HepG2 (cell line): ENCODE measurements around the gene GALNTL6. TPM values are rescaled to one million over a fixed set of nuclear protein-coding genes. Genes with fewer than 3 reads are reported as not detected.

ENCODE experiments used
- ATAC-seq: fragments of 200-7000 bp; cut with Tn5 transposase; 3 replicates; pipeline ENCODE4 v1.9.1; 2020; ENCODE audit warnings: mild to moderate bottlenecking, moderate library complexity
- BruUV-seq: library from RNA; stranded (reverse); fragments of 400-500 nt; replicated peaks from 2 replicates; lab custom pipeline; 2021; lab: Mats Ljungman, UMichigan
- CTCF ChIA-PET: fragments of 300-600 bp; formaldehyde crosslinking; extraction: SDS; loops from one replicate; lab custom pipeline; 2021; ENCODE audit warnings: low total read pairs, inconsistent platforms, low intra/inter-chr PET ratio; lab: Yijun Ruan, JAX
- POLR2A ChIA-PET: fragments of 350-600 bp; sonication (Branson Sonifier 250); formaldehyde crosslinking; loops from one replicate; lab custom pipeline; 2020; ENCODE audit warnings: antibody characterized with exemption, inconsistent platforms; lab: Yijun Ruan, JAX
- DNase-seq: peaks from one replicate; pipeline ENCODE4 v3.0.0-alpha.2; 2015; ENCODE audit warnings: low spot score
- FAIRE-seq: peaks from 3 replicates; lab custom pipeline; 2011; peaks lifted over from hg19 to GRCh38; lab: Jason Lieb, UNC
- H2AFZ ChIP-seq: one replicate; pipeline ENCODE4 v1.6.1; 2011; ENCODE audit warnings: low read length, inconsistent platforms
- H3K27ac ChIP-seq: fragments of 300-600 bp; 3 replicates; pipeline ENCODE4 v1.8.0; 2011; ENCODE audit warnings: mixed run types, mild to moderate bottlenecking, mixed read lengths, low read length, inconsistent platforms; ENCODE audit not compliant: insufficient read depth; ENCODE audit errors: extremely low read length
- H3K27me3 ChIP-seq, 2 experiments: fragments of 200-600 bp in 1 of 2; 2 replicates in 1 of 2; 3 replicates in 1 of 2; pipeline versions ENCODE4 v1.6.0 to v1.8.0; 2011; ENCODE audit warnings: low read length in 2 of 2, mild to moderate bottlenecking in 2 of 2, moderate library complexity in 2 of 2, inconsistent platforms in 1 of 2; ENCODE audit not compliant: insufficient read depth in 2 of 2, control insufficient read depth in 1 of 2
- H3K36me3 ChIP-seq, 2 experiments: fragments of 200-600 bp in 1 of 2; replicated peaks in 1 of 2; 2 replicates in 1 of 2; 3 replicates in 1 of 2; pipeline versions ENCODE4 v1.5.1 to v1.8.0; 2011; ENCODE audit warnings: low read length in 2 of 2, inconsistent platforms in 1 of 2; ENCODE audit not compliant: insufficient read depth in 2 of 2, control insufficient read depth in 1 of 2
- H3K4me1 ChIP-seq: 2 replicates; pipeline ENCODE4 v1.5.1; 2012; ENCODE audit warnings: low read length, inconsistent platforms; ENCODE audit not compliant: insufficient read depth
- H3K4me2 ChIP-seq: 2 replicates; pipeline ENCODE4 v1.6.0; 2011; ENCODE audit warnings: low read depth, low read length, inconsistent platforms
- H3K4me3 ChIP-seq, 3 experiments: fragments of 200-600 bp in 1 of 3; sonication (generic), shearing (Covaris generic) in 1 of 3; replicated peaks in 1 of 3; 2 replicates each; pipeline ENCODE4 v1.5.1; 2011 to 2016; ENCODE audit warnings: low read length in 3 of 3, inconsistent platforms in 2 of 3, low read depth in 2 of 3, mild to moderate bottlenecking in 2 of 3, control low read depth in 1 of 3, mixed read lengths in 1 of 3; ENCODE audit not compliant: insufficient read depth in 1 of 3
- H3K79me2 ChIP-seq: one replicate; pipeline ENCODE4 v1.6.1; 2011; ENCODE audit warnings: low read length, inconsistent platforms; ENCODE audit not compliant: insufficient read depth
- H3K9ac ChIP-seq: 2 replicates; pipeline ENCODE4 v1.6.0; 2011; ENCODE audit warnings: mild to moderate bottlenecking, low read depth, low read length, inconsistent platforms; ENCODE audit not compliant: insufficient read depth
- H3K9me3 ChIP-seq: 2 replicates; pipeline ENCODE4 v1.5.1; 2012; ENCODE audit warnings: mild to moderate bottlenecking, low read length
- H4K20me1 ChIP-seq: 2 replicates; pipeline ENCODE4 v1.6.0; 2011; ENCODE audit warnings: inconsistent platforms, mild to moderate bottlenecking, low read length, moderate library complexity; ENCODE audit not compliant: insufficient read depth
- BCL3 ChIP-seq: sonication (generic); formaldehyde crosslinking; IDR thresholded peaks from 2 replicates; pipeline ENCODE4 v1.5.1; 2020; ENCODE audit warnings: mild to moderate bottlenecking, missing genetic modification reagents, moderate library complexity
- EP300 ChIP-seq, 3 experiments: sonication (generic) in 1 of 3; formaldehyde crosslinking in 1 of 3; IDR thresholded peaks; 2 replicates each; pipeline versions ENCODE4 v1.5.1 to v1.6.1; 2011 to 2020; ENCODE audit warnings: low read depth in 2 of 3, low read length in 2 of 3, borderline replicate concordance in 1 of 3, improper control_type of control experiment in 1 of 3, mild to moderate bottlenecking in 1 of 3, missing genetic modification reagents in 1 of 3, moderate library complexity in 1 of 3
- NCOA1 ChIP-seq: sonication (generic); formaldehyde crosslinking; IDR thresholded peaks from 2 replicates; pipeline ENCODE4 v1.9.0; 2021; ENCODE audit warnings: missing genetic modification reagents
- SNRNP70 ChIP-seq: fragments of 200-400 bp; formaldehyde crosslinking; IDR thresholded peaks from 2 replicates; pipeline ENCODE4 v1.6.1; 2017; ENCODE audit warnings: mild to moderate bottlenecking, low read depth, low read length, moderate library complexity
- SP2 ChIP-seq: sonication (generic); formaldehyde crosslinking; IDR thresholded peaks from 2 replicates; pipeline ENCODE4 v1.5.1; 2020; ENCODE audit warnings: mild to moderate bottlenecking, missing genetic modification reagents
- TIGD3 ChIP-seq: sonication (generic); formaldehyde crosslinking; IDR thresholded peaks from 2 replicates; pipeline ENCODE4 v1.5.1; 2020; ENCODE audit warnings: mild to moderate bottlenecking, missing genetic modification reagents, borderline replicate concordance
- TOPORS ChIP-seq: sonication (generic); formaldehyde crosslinking; IDR thresholded peaks from 2 replicates; pipeline ENCODE4 v1.8.0; 2023; ENCODE audit warnings: mild to moderate bottlenecking, missing genetic modification reagents
- UBTF ChIP-seq: sonication (generic); formaldehyde crosslinking; IDR thresholded peaks from 2 replicates; pipeline ENCODE4 v1.4.0; 2020; ENCODE audit warnings: mild to moderate bottlenecking, missing genetic modification reagents
- ZC3H4 ChIP-seq: sonication (generic); formaldehyde crosslinking; IDR thresholded peaks from 2 replicates; pipeline ENCODE4 v1.4.0; 2020; ENCODE audit warnings: missing genetic modification reagents, borderline replicate concordance
- ZNF496 ChIP-seq: sonication (generic); formaldehyde crosslinking; IDR thresholded peaks from 2 replicates; pipeline ENCODE4 v1.8.1; 2023; ENCODE audit warnings: mild to moderate bottlenecking, moderate library complexity, missing genetic modification reagents; ENCODE audit not compliant: insufficient replicate concordance
- ZNF510 ChIP-seq: sonication (generic); formaldehyde crosslinking; IDR thresholded peaks from 2 replicates; pipeline ENCODE4 v1.4.0; 2020; ENCODE audit warnings: low read depth, mild to moderate bottlenecking, missing genetic modification reagents
- ZNF691 ChIP-seq: sonication (generic); formaldehyde crosslinking; IDR thresholded peaks from 2 replicates; pipeline ENCODE4 v1.4.0; 2020; ENCODE audit warnings: missing genetic modification reagents, low read depth, mild to moderate bottlenecking, borderline replicate concordance
- WGBS: methylation state at CpG from one replicate; pipeline ENCODE4 v1.1.6; 2017; ENCODE audit warnings: low lambda C conversion rate; 5-methylcytosine and 5-hydroxymethylcytosine counted together
- in situ Hi-C: cut with HindIII; loops from 2 replicates; pipeline ENCODE4 v1.10.0; 2017; ENCODE audit warnings: low pct_unique_long_range_greater_than_20kb; ENCODE audit not compliant: extremely low pct_ligation_motif_present
- intact Hi-C: fragments of 100-400 bp; cut with micrococcal nuclease; formaldehyde crosslinking; loops from one replicate; pipeline ENCODE4 v1.10.0; 2022; ENCODE audit not compliant: unreplicated experiment
- polyA plus RNA-seq, 8 experiments: library from polyadenylated mRNA; depleted of rRNA in 3 of 8; stranded (reverse) in 7 of 8; unstranded in 1 of 8; fragments of >200 nt; fragmentation: Illumina TruSeq in 4 of 8; extraction: Trizol in 4 of 8; gene quantifications; 2 replicates each; pipeline versions ENCODE4 v1.2.1 to v1.2.3, GENCODE V29; 2011 to 2016; ENCODE audit warnings: low read depth in 4 of 8, missing spikeins in 1 of 8, mixed read lengths in 1 of 8; ENCODE audit not compliant: insufficient read depth in 1 of 8
- total RNA-seq, 5 experiments: library from RNA; depleted of rRNA; stranded (reverse); fragments of >200 nt; fragmentation: Illumina TruSeq; extraction: Trizol; gene quantifications; 2 replicates each; pipeline ENCODE4 v1.2.3, GENCODE V29; 2016; ENCODE audit warnings: low read depth in 1 of 5

Gene GALNTL6
- total and polyA plus RNA-seq, 2 of the 13 experiments (the other 11 are each of a cell fraction or from before 2014, with no cell fraction given): not detected

GRCh38 chr4:172809319-172809718, 996.1 kb downstream of the GALNTL6 start:
- no peaks in the 10 kb centered on the region for H3K4me1 ChIP-seq

More at GRCh38 chr4:172809319-172809718, 996.1 kb downstream of the GALNTL6 start:
- no TSS peak for BruUV-seq
- intact Hi-C loops: no loop called here
- no peaks in the 10 kb centered on the region for H3K79me2 ChIP-seq
- H3K27me3 ChIP-seq: no peaks in the 10 kb centered on the region
- H3K9ac ChIP-seq: no peak overlapping the region
- no peaks in the 10 kb centered on the region for H3K36me3 ChIP-seq
- H3K4me2 ChIP-seq: no peak overlapping the region
- POLR2A ChIA-PET: no interaction called here
- no peaks in the 10 kb centered on the region for H4K20me1 ChIP-seq
- no peak overlapping the region for H3K27ac ChIP-seq
- H3K4me3 ChIP-seq: no peak overlapping the region
- no peak overlapping the region for H2AFZ ChIP-seq
- FAIRE-seq (no peak), DNase-seq (no peak), ATAC-seq (no peak)
- in situ Hi-C loops: no loop called here
- WGBS: 11% methylated on average over 7 of the region's 7 CpGs
- TF ChIP-seq SNRNP70 (no peak), ZNF691 (CRISPR knock-in tag) (no peak), TOPORS (no peak), EP300 (IDR thresholded peaks at IDR 0.05; ENCODE audit: low read depth in 2 of 2, low read length in 2 of 2) (no peak), EP300 (CRISPR knock-in tag; IDR thresholded peaks at IDR 0.05; ENCODE audit: borderline replicate concordance) (no peak), UBTF (CRISPR knock-in tag) (no peak), NCOA1 (CRISPR knock-in tag) (no peak), ZNF510 (CRISPR knock-in tag) (no peak), SP2 (no peak), TIGD3 (CRISPR knock-in tag) (no peak), BCL3 (CRISPR knock-in tag) (no peak), ZNF496 (CRISPR knock-in tag) (no peak), ZC3H4 (no peak)
- H3K9me3 ChIP-seq: no peaks in the 10 kb centered on the region
- CTCF ChIA-PET: no interaction called here
